HG03354 (cell line): ENCODE measurements around the gene FIS1.
"Not testable (repeated sequence)": the region's sequence is repeated elsewhere in the genome, so short reads cannot be mapped to it uniquely, and the experiment has no call there.

Source experiments
- ATAC-seq: cut with Tn5 transposase; IDR thresholded peaks from one replicate; pipeline ENCODE4 v1.9.1; 2021; ENCODE audit warnings: mild to moderate bottlenecking; ENCODE audit not compliant: unreplicated experiment, poor library complexity, severe bottlenecking

Gene FIS1

GRCh38 chr7:101264102-101264706 is 19.3 kb upstream of the FIS1 start:
- not testable (repeated sequence) for ATAC-seq

GRCh38 chr7:101258243-101258731 is 13.4 kb upstream of the FIS1 start:
- no peak for ATAC-seq

GRCh38 chr7:101255796-101256195 is 10.9 kb upstream of the FIS1 start:
- ATAC-seq: no peak

- not testable (repeated sequence) for ATAC-seq
Observed at GRCh38 chr7:101253199-101253598, 8.3 kb upstream of the FIS1 start.

- ATAC-seq: peak; percentile 98
Observed at GRCh38 chr7:101251871-101252659, 7.2 kb upstream of the FIS1 start.

- no peak for ATAC-seq
Observed at GRCh38 chr7:101250324-101250723, 5.4 kb upstream of the FIS1 start.

GRCh38 chr7:101248276-101248675 is 3.4 kb upstream of the FIS1 start:
- ATAC-seq: no peak

GRCh38 chr7:101245147-101245668 is 327 bp upstream of the FIS1 start:
- no peak for ATAC-seq

- ATAC-seq: no peak
Observed at GRCh38 chr7:101243646-101244374, 1.1 kb downstream of the FIS1 start.

- no peak for ATAC-seq
Observed at GRCh38 chr7:101241443-101242349, 3.2 kb downstream of the FIS1 start.

GRCh38 chr7:101241015-101241363 is 3.9 kb downstream of the FIS1 start:
- ATAC-seq: no peak

- no peak for ATAC-seq
Observed at GRCh38 chr7:101240226-101241014, 4.5 kb downstream of the FIS1 start.

- no peak for ATAC-seq
Observed at GRCh38 chr7:101239951-101240220, 5.0 kb downstream of the FIS1 start.

- no peak for ATAC-seq
Observed at GRCh38 chr7:101239191-101239950, 5.5 kb downstream of the FIS1 start.

- ATAC-seq: no peak
Observed at GRCh38 chr7:101238226-101239182, 6.4 kb downstream of the FIS1 start.

- no peak for ATAC-seq
Observed at GRCh38 chr7:101237206-101238067, 7.4 kb downstream of the FIS1 start, which contains the start of gene CLDN15. TSS of gene CLDN15 (minus strand) at chr7:101237802. CDS start at chr7:101237581, 221 bp downstream.
